IMR-90 (cell line): ENCODE measurements around the gene NT5C1A. TPM values are rescaled to one million over a fixed set of nuclear protein-coding genes. Genes with fewer than 3 reads are reported as not detected.

Source experiments
- ATAC-seq: fragments of 200-7000 bp; cut with Tn5 transposase; 2 replicates; pipeline ENCODE4 v1.9.1; 2020; ENCODE audit warnings: low read depth, mild to moderate bottlenecking, moderate library complexity
- BruUV-seq: library from RNA; stranded (reverse); fragments of 400-500 nt; replicated peaks from 2 replicates; lab custom pipeline; 2021; lab: Mats Ljungman, UMichigan
- CTCF ChIA-PET: fragments of 300-600 bp; formaldehyde crosslinking; extraction: SDS; loops from one replicate; lab custom pipeline; 2021; ENCODE audit warnings: antibody characterized with exemption; lab: Yijun Ruan, JAX
- POLR2A ChIA-PET: fragments of 300-600 bp; sonication (Branson Sonifier 250); formaldehyde crosslinking; loops from one replicate; lab custom pipeline; 2022; ENCODE audit warnings: antibody characterized with exemption; ENCODE audit not compliant: unreplicated experiment; lab: Charles Lee
- DNase-seq: peaks from one replicate; pipeline ENCODE4 v3.0.0; 2013
- H2AFZ ChIP-seq: replicated peaks from 2 replicates; pipeline ENCODE3; 2013; ENCODE audit warnings: low read length, mild to moderate bottlenecking; ENCODE audit not compliant: poor library complexity
- H2AK5ac ChIP-seq: 2 replicates; pipeline ENCODE4 v1.6.1; 2013; ENCODE audit warnings: low read depth, low read length, inconsistent platforms
- H2AK9ac ChIP-seq: replicated peaks from 2 replicates; pipeline ENCODE3; 2013; ENCODE audit warnings: mild to moderate bottlenecking, low read depth, low read length, moderate library complexity; ENCODE audit not compliant: poor library complexity
- H2BK120ac ChIP-seq: 2 replicates; pipeline ENCODE4 v1.6.1; 2013; ENCODE audit warnings: low read depth, low read length, inconsistent platforms
- H2BK15ac ChIP-seq: 3 replicates; pipeline ENCODE4 v1.6.1; 2013; ENCODE audit warnings: low read depth, low read length, inconsistent platforms
- H2BK20ac ChIP-seq: 2 replicates; pipeline ENCODE4 v1.6.1; 2013; ENCODE audit warnings: low read depth, mild to moderate bottlenecking, inconsistent platforms, low read length, moderate library complexity
- H2BK5ac ChIP-seq: 2 replicates; pipeline ENCODE4 v1.6.1; 2013; ENCODE audit warnings: mild to moderate bottlenecking, low read depth, low read length, inconsistent platforms; ENCODE audit not compliant: poor library complexity, severe bottlenecking
- H3K14ac ChIP-seq: replicated peaks from 2 replicates; pipeline ENCODE4 v1.6.1; 2013; ENCODE audit warnings: low read depth, low read length, inconsistent platforms
- H3K18ac ChIP-seq: 2 replicates; pipeline ENCODE4 v1.6.1; 2013; ENCODE audit warnings: low read depth, low read length, control low read depth
- H3K23ac ChIP-seq: 2 replicates; pipeline ENCODE4 v1.6.1; 2013; ENCODE audit warnings: low read depth, low read length, inconsistent platforms
- H3K27ac ChIP-seq: 2 replicates; pipeline ENCODE4 v1.5.1; 2013; ENCODE audit warnings: mild to moderate bottlenecking, control low read depth, low read length; ENCODE audit not compliant: insufficient read depth
- H3K27me3 ChIP-seq: 2 replicates; pipeline ENCODE4 v1.6.1; 2013; ENCODE audit warnings: low read length; ENCODE audit not compliant: control insufficient read depth, insufficient read depth
- H3K36me3 ChIP-seq: 2 replicates; pipeline ENCODE4 v1.6.1; 2013; ENCODE audit warnings: low read length, mixed read lengths; ENCODE audit not compliant: control insufficient read depth, insufficient read depth
- H3K4ac ChIP-seq: 2 replicates; pipeline ENCODE4 v1.6.1; 2013; ENCODE audit warnings: low read depth, low read length, inconsistent platforms
- H3K4me1 ChIP-seq: 2 replicates; pipeline ENCODE4 v1.6.1; 2013; ENCODE audit warnings: low read length, mixed read lengths; ENCODE audit not compliant: control insufficient read depth, insufficient read depth
- H3K4me2 ChIP-seq: 2 replicates; pipeline ENCODE4 v1.6.1; 2013; ENCODE audit warnings: low read depth, mild to moderate bottlenecking, control low read depth, low read length, moderate library complexity
- H3K4me3 ChIP-seq: 2 replicates; pipeline ENCODE4 v1.5.1; 2013; ENCODE audit warnings: low read depth, mild to moderate bottlenecking, control low read depth, low read length, moderate library complexity; ENCODE audit not compliant: insufficient read depth
- H3K56ac ChIP-seq: 2 replicates; pipeline ENCODE4 v1.6.1; 2013; ENCODE audit warnings: low read length, inconsistent platforms; ENCODE audit not compliant: insufficient read depth; ENCODE audit errors: extremely low read depth
- H3K79me1 ChIP-seq, 2 experiments: 2 replicates each; pipeline ENCODE4 v1.6.1; 2013; ENCODE audit warnings: low read length in 2 of 2, inconsistent platforms in 1 of 2, low read depth in 1 of 2
- H3K9ac ChIP-seq: 2 replicates; pipeline ENCODE4 v1.6.1; 2013; ENCODE audit warnings: low read depth, low read length, control low read depth
- H3K9me1 ChIP-seq: 2 replicates; pipeline ENCODE4 v1.6.1; 2013; ENCODE audit warnings: low read length, inconsistent platforms; ENCODE audit not compliant: insufficient read depth
- H3K9me3 ChIP-seq: 2 replicates; pipeline ENCODE4 v1.6.1; 2013; ENCODE audit warnings: low read length; ENCODE audit not compliant: control insufficient read depth, insufficient read depth
- H4K20me1 ChIP-seq: 2 replicates; pipeline ENCODE4 v1.6.1; 2013; ENCODE audit warnings: low read length, inconsistent platforms; ENCODE audit not compliant: insufficient read depth
- H4K5ac ChIP-seq: 2 replicates; pipeline ENCODE4 v1.6.1; 2013; ENCODE audit warnings: mild to moderate bottlenecking, low read depth, low read length, control low read depth
- H4K8ac ChIP-seq, 2 experiments: 2 replicates each; pipeline ENCODE4 v1.6.1; 2013; ENCODE audit warnings: low read depth in 2 of 2, low read length in 2 of 2, control low read depth in 1 of 2, inconsistent platforms in 1 of 2
- H4K91ac ChIP-seq: 2 replicates; pipeline ENCODE4 v1.6.1; 2013; ENCODE audit warnings: low read depth, low read length, inconsistent platforms; ENCODE audit not compliant: insufficient read depth
- BHLHE40 ChIP-seq: fragments of 150-350 bp; IDR thresholded peaks from 2 replicates; pipeline ENCODE4 v1.6.1; 2016; ENCODE audit warnings: mild to moderate bottlenecking, low read depth, low read length
- CEBPB ChIP-seq: IDR thresholded peaks from 2 replicates; pipeline ENCODE4 v1.6.1; 2012; ENCODE audit warnings: low read depth, low read length, improper control_type of control experiment
- CHD1 ChIP-seq: IDR thresholded peaks from 2 replicates; pipeline ENCODE4 v1.6.1; 2012; ENCODE audit warnings: low read depth, low read length, improper control_type of control experiment
- CTCF ChIP-seq: conservative IDR thresholded peaks from 2 replicates; pipeline ENCODE4 v1.5.1; 2012; ENCODE audit warnings: mild to moderate bottlenecking, low read depth, low read length, improper control_type of control experiment
- ELK1 ChIP-seq: fragments of 150-350 bp; IDR thresholded peaks from 2 replicates; pipeline ENCODE4 v1.6.1; 2016; ENCODE audit warnings: low read depth, mild to moderate bottlenecking, low read length, moderate library complexity, borderline replicate concordance
- FOS ChIP-seq: fragments of 150-350 bp; IDR thresholded peaks from 2 replicates; pipeline ENCODE4 v1.6.1; 2016; ENCODE audit warnings: low read depth, low read length
- MAFK ChIP-seq: IDR thresholded peaks from 2 replicates; pipeline ENCODE4 v1.6.1; 2012; ENCODE audit warnings: low read depth, low read length, improper control_type of control experiment
- MAZ ChIP-seq: IDR thresholded peaks from 2 replicates; pipeline ENCODE4 v1.6.1; 2012; ENCODE audit warnings: low read depth, mild to moderate bottlenecking, low read length, improper control_type of control experiment, moderate library complexity, borderline replicate concordance
- MXI1 ChIP-seq: IDR thresholded peaks from 2 replicates; pipeline ENCODE4 v1.6.1; 2012; ENCODE audit warnings: low read depth, mild to moderate bottlenecking, low read length, moderate library complexity, borderline replicate concordance
- NFE2L2 ChIP-seq: fragments of 150-350 bp; IDR thresholded peaks from 2 replicates; pipeline ENCODE4 v1.6.1; 2016; ENCODE audit warnings: low read depth, mild to moderate bottlenecking, low read length
- POLR2A ChIP-seq: IDR thresholded peaks from 2 replicates; pipeline ENCODE4 v1.6.1; 2012; ENCODE audit warnings: mild to moderate bottlenecking, low read depth, low read length
- RAD21 ChIP-seq: IDR thresholded peaks from 2 replicates; pipeline ENCODE4 v1.6.1; 2012; ENCODE audit warnings: low read length, improper control_type of control experiment
- RFX5 ChIP-seq: IDR thresholded peaks from 2 replicates; pipeline ENCODE4 v1.8.0; 2012; ENCODE audit warnings: low read depth, mild to moderate bottlenecking, low read length, moderate library complexity
- SMC3 ChIP-seq: fragments of 150-350 bp; IDR thresholded peaks from 2 replicates; pipeline ENCODE4 v1.6.1; 2016; ENCODE audit warnings: low read depth, mild to moderate bottlenecking, antibody characterized with exemption, low read length, moderate library complexity
- USF2 ChIP-seq: fragments of 150-350 bp; IDR thresholded peaks from 2 replicates; pipeline ENCODE4 v1.6.1; 2017; ENCODE audit warnings: mild to moderate bottlenecking, antibody characterized with exemption, low read length, low read depth
- whole genome bisulfite sequencing, 2 experiments: methylation state at CpG; one replicate each; pipeline versions ENCODE4 v1.1.5 to v1.1.7; 2013; ENCODE audit warnings: missing lambda C conversion rate in 2 of 2; ENCODE audit not compliant: insufficient read length in 1 of 2; ENCODE audit errors: extremely low coverage in 2 of 2; 5-methylcytosine and 5-hydroxymethylcytosine counted together
- dilution Hi-C: fragments of 300-500 bp; cut with HindIII; formaldehyde crosslinking; loops from one replicate; pipeline ENCODE4 v1.14.3; 2018; ENCODE audit warnings: low sequenced_read_pairs; ENCODE audit not compliant: unreplicated experiment
- in situ Hi-C: fragments of 300-500 bp; cut with MboI; formaldehyde crosslinking; loops from 3 replicates; pipeline ENCODE4 v1.14.3; 2019; ENCODE audit warnings: low sequenced_read_pairs, inconsistent platforms, mixed read lengths
- intact Hi-C: fragments of 100-400 bp; cut with micrococcal nuclease; formaldehyde crosslinking; loops from 2 replicates; pipeline ENCODE4 v1.10.0; 2022
- polyA plus RNA-seq, 3 experiments: library from polyadenylated mRNA; depleted of rRNA; stranded (reverse); fragments of >200 nt; gene quantifications; 2 replicates each; pipeline ENCODE4 v1.2.3, GENCODE V29; 2012; ENCODE audit warnings: low replicate concordance in 1 of 3
- total RNA-seq: library from RNA; depleted of rRNA; stranded (reverse); fragments of >200 nt; gene quantifications from 2 replicates; pipeline ENCODE4 v1.2.3, GENCODE V29; 2012

Gene NT5C1A
- total and polyA plus RNA-seq, 2 of the 4 experiments (the other 2 are of a cell fraction) = not detected

- in situ Hi-C loops (no loop called here), intact Hi-C loops (no loop called here), dilution Hi-C loops (no loop called here)
- Histone ChIP-seq H3K27ac (no peak overlapping the region), H3K23ac (no peak overlapping the region), H2BK5ac (no peak overlapping the region), H2BK15ac (no peak overlapping the region), H2BK20ac (no peak overlapping the region), H3K4ac (no peak overlapping the region), H3K36me3 (no peaks in the 10 kb centered on the region), H3K18ac (no peak overlapping the region), H4K8ac (no peak overlapping the region), H3K27me3 (peaks cover 4% of the 10 kb centered on the region; the same call in 1 of the 2 replicates), H3K4me1 (peaks cover 13% of the 10 kb centered on the region), H2AK5ac (peak overlapping the region; percentile 24; the same call in 1 of the 2 replicates), H3K9ac (no peak overlapping the region), H3K9me1 (0 out of 2 replicates have a peak, but pooled peaks cover 7% of the 10 kb centered on the region), H3K56ac (no peak overlapping the region), H4K91ac (no peak overlapping the region; the same call in 1 of the 2 replicates), H4K5ac (no peak overlapping the region), H3K14ac (no peak overlapping the region), H4K20me1 (no peaks in the 10 kb centered on the region), H2AK9ac (no peak overlapping the region), H3K4me3 (no peak overlapping the region), H3K79me1 (no peaks in the 10 kb centered on the region), H3K4me2 (no peak overlapping the region), H2AFZ (no peak overlapping the region), H2BK120ac (peak overlapping the region; percentile 2; the same call in 1 of the 2 replicates), H3K9me3 (no peaks in the 10 kb centered on the region; the same call in 1 of the 2 replicates)
- TF ChIP-seq MAFK (no peak), NFE2L2 (no peak), MAZ (no peak), MXI1 (no peak), RAD21 (no peak), SMC3 (no peak), CTCF (no peak), POLR2A (no peak), ELK1 (no peak), CEBPB (no peak), FOS (no peak), USF2 (no peak), RFX5 (no peak), BHLHE40 (no peak), CHD1 (no peak)
- ChIA-PET POLR2A (no interaction called here), CTCF (interaction anchor here (1.4 to 1.8 kb wide), 2 partner anchors 12 to 40 kb away, joined by 3 to 15 read pairs; no protein-coding TSS in a partner anchor)
- BruUV-seq = no TSS peak
- WGBS, 2 experiments = no CpG with 5 or more reads among the region's 3 CpGs
- ATAC-seq (no peak), DNase-seq (no peak)
These were observed 26.4 kb downstream of the NT5C1A start for GRCh38 chr1:39645411-39646043.
